HEK293 (cell line): ENCODE results near the gene SLC37A2.

Experiments used
- CTCF ChIA-PET: fragments of 350-600 bp; formaldehyde crosslinking; extraction: SDS; loops from one replicate; lab custom pipeline; 2021; ENCODE audit warnings: antibody characterized with exemption; lab: Yijun Ruan, JAX
- POLR2A ChIA-PET: fragments of 300-600 bp; formaldehyde crosslinking; extraction: SDS; loops from one replicate; lab custom pipeline; 2020; ENCODE audit warnings: antibody characterized with exemption, inconsistent platforms; lab: Yijun Ruan, JAX
- H3K27ac ChIP-seq: fragments of 200-500 bp; sonication (Bioruptor generic); 2 replicates; pipeline ENCODE4 v1.5.1; 2014; ENCODE audit warnings: low read depth, low read length, control low read depth, inconsistent platforms; ENCODE audit errors: extremely low read depth
- H3K36me3 ChIP-seq, 2 experiments: fragments of 200-500 bp in 1 of 2; sonication (Bioruptor generic) in 1 of 2; 1 replicate in 1 of 2; 2 replicates in 1 of 2; pipeline ENCODE4 v1.5.1; 2014 to 2017; ENCODE audit warnings: inconsistent platforms in 2 of 2, low read length in 2 of 2; ENCODE audit not compliant: control insufficient read depth in 2 of 2, insufficient read depth in 1 of 2
- H3K4me1 ChIP-seq: fragments of 200-500 bp; sonication (Bioruptor generic); 2 replicates; pipeline ENCODE4 v1.5.1; 2014; ENCODE audit warnings: mild to moderate bottlenecking, low read length, inconsistent platforms; ENCODE audit not compliant: control insufficient read depth, insufficient read depth
- H3K4me3 ChIP-seq: 2 replicates; pipeline ENCODE4 v1.5.1; 2011; ENCODE audit warnings: low read depth, mild to moderate bottlenecking, control low read depth, low read length, moderate library complexity
- H3K9me3 ChIP-seq: fragments of 200-500 bp; sonication (Bioruptor generic); 2 replicates; pipeline ENCODE4 v1.5.1; 2014; ENCODE audit warnings: low read depth, low read length, inconsistent platforms; ENCODE audit not compliant: control insufficient read depth, insufficient read depth
- BCL11B ChIP-seq: fragments of 450-650 bp; formaldehyde crosslinking; IDR thresholded peaks from 2 replicates; pipeline ENCODE4 v1.5.1; 2016; ENCODE audit warnings: low read depth, missing biosample characterization, missing genetic modification characterization
- GFI1B ChIP-seq: fragments of 450-650 bp; formaldehyde crosslinking; IDR thresholded peaks from 2 replicates; pipeline ENCODE4 v1.5.1; 2016; ENCODE audit warnings: missing biosample characterization, missing genetic modification characterization
- GLIS2 ChIP-seq: fragments of 450-650 bp; formaldehyde crosslinking; IDR thresholded peaks from 2 replicates; pipeline ENCODE4 v1.5.1; 2016; ENCODE audit warnings: missing biosample characterization, missing genetic modification characterization
- KLF10 ChIP-seq: fragments of 450-650 bp; IDR thresholded peaks from 2 replicates; pipeline ENCODE4 v1.5.1; 2018; ENCODE audit warnings: missing biosample characterization, mild to moderate bottlenecking, missing genetic modification characterization
- KLF8 ChIP-seq: fragments of 450-650 bp; formaldehyde crosslinking; IDR thresholded peaks from 2 replicates; pipeline ENCODE4 v1.5.1; 2016; ENCODE audit warnings: missing biosample characterization, missing genetic modification characterization
- ZNF138 ChIP-seq: fragments of 450-650 bp; formaldehyde crosslinking; IDR thresholded peaks from 2 replicates; pipeline ENCODE4 v1.5.1; 2016; ENCODE audit warnings: missing biosample characterization, missing genetic modification characterization, borderline replicate concordance
- ZNF266 ChIP-seq: fragments of 450-650 bp; formaldehyde crosslinking; IDR thresholded peaks from 2 replicates; pipeline ENCODE4 v1.5.1; 2016; ENCODE audit warnings: missing biosample characterization, missing genetic modification characterization, low read depth
- ZNF274 ChIP-seq, 2 experiments: fragments of 200-500 bp in 1 of 2; fragments of 450-650 bp in 1 of 2; sonication (Bioruptor generic) in 1 of 2; formaldehyde crosslinking in 1 of 2; IDR thresholded peaks; 2 replicates each; pipeline versions ENCODE4 v1.5.1 to v1.6.1; 2014 to 2016; ENCODE audit warnings: borderline replicate concordance in 1 of 2, inconsistent platforms in 1 of 2, low read length in 1 of 2, missing biosample characterization in 1 of 2, missing genetic modification characterization in 1 of 2
- ZNF341 ChIP-seq: fragments of 450-650 bp; formaldehyde crosslinking; IDR thresholded peaks from 2 replicates; pipeline ENCODE4; 2016; ENCODE audit warnings: low read depth, missing biosample characterization, missing genetic modification characterization
- ZNF555 ChIP-seq: fragments of 450-650 bp; formaldehyde crosslinking; conservative IDR thresholded peaks from 2 replicates; pipeline ENCODE4 v1.5.1; 2017; ENCODE audit warnings: missing biosample characterization, mild to moderate bottlenecking, missing genetic modification characterization, inconsistent platforms
- ZNF707 ChIP-seq: fragments of 450-650 bp; formaldehyde crosslinking; IDR thresholded peaks from 2 replicates; pipeline ENCODE4 v1.5.1; 2016; ENCODE audit warnings: missing biosample characterization, missing genetic modification characterization
- ZNF768 ChIP-seq: fragments of 450-650 bp; formaldehyde crosslinking; IDR thresholded peaks from 2 replicates; pipeline ENCODE4 v1.5.1; 2018; ENCODE audit warnings: missing biosample characterization, mild to moderate bottlenecking, missing genetic modification characterization
- TF ChIP-seq, protein P1 (sequence below): fragments of 450-650 bp; formaldehyde crosslinking; IDR thresholded peaks from 2 replicates; pipeline ENCODE4 v1.5.1; 2016; ENCODE audit warnings: missing biosample characterization, missing genetic modification characterization
- TF ChIP-seq, protein P2 (sequence below): fragments of 450-650 bp; formaldehyde crosslinking; IDR thresholded peaks from 2 replicates; pipeline ENCODE4 v1.5.1; 2017; ENCODE audit warnings: missing biosample characterization, missing genetic modification characterization
- TF ChIP-seq, protein P3 (sequence below): fragments of 450-650 bp; formaldehyde crosslinking; IDR thresholded peaks from 2 replicates; pipeline ENCODE4 v1.5.1; 2016; ENCODE audit warnings: missing biosample characterization, missing genetic modification characterization, borderline replicate concordance
- TF ChIP-seq, protein P4 (sequence below): fragments of 450-650 bp; formaldehyde crosslinking; IDR thresholded peaks from 2 replicates; pipeline ENCODE4 v1.5.1; 2016; ENCODE audit warnings: missing biosample characterization, missing genetic modification characterization

SLC37A2 gene

DNA sequence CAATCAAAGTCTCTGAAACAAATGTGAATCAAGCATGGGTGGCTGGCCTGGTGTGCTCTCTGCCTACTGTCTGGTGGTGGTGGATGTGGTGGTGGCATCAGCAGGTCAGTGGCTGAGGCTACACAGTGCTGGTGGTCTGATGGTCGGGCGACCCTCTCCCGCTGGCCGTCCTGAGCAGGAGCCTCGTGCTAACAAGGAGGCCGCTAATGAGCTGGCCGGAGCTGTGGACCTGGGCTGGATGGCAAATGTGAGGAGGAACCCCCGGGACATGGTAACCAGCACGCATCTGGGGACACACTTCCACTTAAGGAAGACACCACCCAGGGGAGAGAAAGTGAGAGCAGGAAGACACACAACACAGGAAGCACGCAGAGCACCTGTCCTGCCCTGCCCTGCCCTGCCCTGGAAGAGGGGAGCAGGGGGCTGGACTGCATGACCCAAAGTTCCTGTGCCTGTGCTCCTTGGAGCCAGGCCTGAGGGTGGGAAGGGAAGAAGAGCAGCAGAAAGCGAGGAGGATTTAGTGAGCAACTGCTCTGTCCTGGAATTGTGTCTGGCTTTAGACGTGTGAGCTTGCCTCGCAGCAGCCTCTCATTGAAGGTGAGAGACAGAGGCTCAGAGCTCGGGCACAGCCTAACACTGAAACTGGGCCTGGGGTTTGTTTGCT, 23.7 kb downstream of the SLC37A2 start (continued):
- TF ChIP-seq ZNF138: no peak

DNA sequence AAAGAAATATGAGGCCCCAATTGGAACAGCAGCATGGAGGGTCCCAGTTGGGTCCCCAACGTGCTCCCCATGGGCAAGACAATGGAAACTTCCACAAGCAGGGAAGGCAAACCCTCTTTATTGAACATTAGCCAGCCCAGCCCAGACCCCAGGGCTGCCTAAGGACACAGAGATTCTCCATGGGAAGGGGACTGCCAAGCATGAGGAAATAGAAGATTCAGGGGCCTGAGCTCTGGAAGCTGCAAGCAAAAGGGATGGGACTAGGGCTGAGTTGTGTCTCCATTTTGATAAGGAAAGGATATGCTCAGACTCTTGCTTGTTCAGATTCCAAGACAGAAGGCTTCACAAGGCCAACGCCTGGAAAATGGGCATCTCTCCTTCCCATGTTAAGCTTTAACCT, 25.0 kb downstream of the SLC37A2 start:
- Histone ChIP-seq H3K4me3 (no peak overlapping the region), H3K36me3 (peaks cover 0 to 13% of the 10 kb centered on the region in 2 experiments; a peak in 1 of 3 replicates), H3K4me1 (no peaks in the 10 kb centered on the region), H3K9me3 (no peaks in the 10 kb centered on the region), H3K27ac (no peak overlapping the region)
- CTCF ChIA-PET: interaction anchor here (1.2 to 6.5 kb wide), 2 partner anchors 259 to 341 kb away, joined by 6 to 81 read pairs; no protein-coding TSS in a partner anchor
- TF ChIP-seq ZNF555 (tag by site-specific recombination) (no peak), GFI1B (tag by site-specific recombination) (no peak), GLIS2 (tag by site-specific recombination) (no peak), KLF8 (tag by site-specific recombination) (no peak), ZNF341 (tag by site-specific recombination) (no peak), KLF10 (no peak), BCL11B (tag by site-specific recombination) (no peak), ZNF274 (IDR thresholded peaks at IDR 0.05; ENCODE audit: low read length) (no peak), ZNF274 (tag by site-specific recombination; IDR thresholded peaks at IDR 0.05; ENCODE audit: borderline replicate concordance) (no peak), ZNF707 (tag by site-specific recombination) (no peak), ZNF768 (tag by site-specific recombination) (no peak), ZNF266 (tag by site-specific recombination) (no peak)
- TF ChIP-seq, protein P1, sequence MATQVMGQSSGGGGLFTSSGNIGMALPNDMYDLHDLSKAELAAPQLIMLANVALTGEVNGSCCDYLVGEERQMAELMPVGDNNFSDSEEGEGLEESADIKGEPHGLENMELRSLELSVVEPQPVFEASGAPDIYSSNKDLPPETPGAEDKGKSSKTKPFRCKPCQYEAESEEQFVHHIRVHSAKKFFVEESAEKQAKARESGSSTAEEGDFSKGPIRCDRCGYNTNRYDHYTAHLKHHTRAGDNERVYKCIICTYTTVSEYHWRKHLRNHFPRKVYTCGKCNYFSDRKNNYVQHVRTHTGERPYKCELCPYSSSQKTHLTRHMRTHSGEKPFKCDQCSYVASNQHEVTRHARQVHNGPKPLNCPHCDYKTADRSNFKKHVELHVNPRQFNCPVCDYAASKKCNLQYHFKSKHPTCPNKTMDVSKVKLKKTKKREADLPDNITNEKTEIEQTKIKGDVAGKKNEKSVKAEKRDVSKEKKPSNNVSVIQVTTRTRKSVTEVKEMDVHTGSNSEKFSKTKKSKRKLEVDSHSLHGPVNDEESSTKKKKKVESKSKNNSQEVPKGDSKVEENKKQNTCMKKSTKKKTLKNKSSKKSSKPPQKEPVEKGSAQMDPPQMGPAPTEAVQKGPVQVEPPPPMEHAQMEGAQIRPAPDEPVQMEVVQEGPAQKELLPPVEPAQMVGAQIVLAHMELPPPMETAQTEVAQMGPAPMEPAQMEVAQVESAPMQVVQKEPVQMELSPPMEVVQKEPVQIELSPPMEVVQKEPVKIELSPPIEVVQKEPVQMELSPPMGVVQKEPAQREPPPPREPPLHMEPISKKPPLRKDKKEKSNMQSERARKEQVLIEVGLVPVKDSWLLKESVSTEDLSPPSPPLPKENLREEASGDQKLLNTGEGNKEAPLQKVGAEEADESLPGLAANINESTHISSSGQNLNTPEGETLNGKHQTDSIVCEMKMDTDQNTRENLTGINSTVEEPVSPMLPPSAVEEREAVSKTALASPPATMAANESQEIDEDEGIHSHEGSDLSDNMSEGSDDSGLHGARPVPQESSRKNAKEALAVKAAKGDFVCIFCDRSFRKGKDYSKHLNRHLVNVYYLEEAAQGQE (tag by site-specific recombination): no peak
- TF ChIP-seq, protein P2, sequence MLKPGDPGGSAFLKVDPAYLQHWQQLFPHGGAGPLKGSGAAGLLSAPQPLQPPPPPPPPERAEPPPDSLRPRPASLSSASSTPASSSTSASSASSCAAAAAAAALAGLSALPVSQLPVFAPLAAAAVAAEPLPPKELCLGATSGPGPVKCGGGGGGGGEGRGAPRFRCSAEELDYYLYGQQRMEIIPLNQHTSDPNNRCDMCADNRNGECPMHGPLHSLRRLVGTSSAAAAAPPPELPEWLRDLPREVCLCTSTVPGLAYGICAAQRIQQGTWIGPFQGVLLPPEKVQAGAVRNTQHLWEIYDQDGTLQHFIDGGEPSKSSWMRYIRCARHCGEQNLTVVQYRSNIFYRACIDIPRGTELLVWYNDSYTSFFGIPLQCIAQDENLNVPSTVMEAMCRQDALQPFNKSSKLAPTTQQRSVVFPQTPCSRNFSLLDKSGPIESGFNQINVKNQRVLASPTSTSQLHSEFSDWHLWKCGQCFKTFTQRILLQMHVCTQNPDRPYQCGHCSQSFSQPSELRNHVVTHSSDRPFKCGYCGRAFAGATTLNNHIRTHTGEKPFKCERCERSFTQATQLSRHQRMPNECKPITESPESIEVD: no peak
- TF ChIP-seq, protein P3, sequence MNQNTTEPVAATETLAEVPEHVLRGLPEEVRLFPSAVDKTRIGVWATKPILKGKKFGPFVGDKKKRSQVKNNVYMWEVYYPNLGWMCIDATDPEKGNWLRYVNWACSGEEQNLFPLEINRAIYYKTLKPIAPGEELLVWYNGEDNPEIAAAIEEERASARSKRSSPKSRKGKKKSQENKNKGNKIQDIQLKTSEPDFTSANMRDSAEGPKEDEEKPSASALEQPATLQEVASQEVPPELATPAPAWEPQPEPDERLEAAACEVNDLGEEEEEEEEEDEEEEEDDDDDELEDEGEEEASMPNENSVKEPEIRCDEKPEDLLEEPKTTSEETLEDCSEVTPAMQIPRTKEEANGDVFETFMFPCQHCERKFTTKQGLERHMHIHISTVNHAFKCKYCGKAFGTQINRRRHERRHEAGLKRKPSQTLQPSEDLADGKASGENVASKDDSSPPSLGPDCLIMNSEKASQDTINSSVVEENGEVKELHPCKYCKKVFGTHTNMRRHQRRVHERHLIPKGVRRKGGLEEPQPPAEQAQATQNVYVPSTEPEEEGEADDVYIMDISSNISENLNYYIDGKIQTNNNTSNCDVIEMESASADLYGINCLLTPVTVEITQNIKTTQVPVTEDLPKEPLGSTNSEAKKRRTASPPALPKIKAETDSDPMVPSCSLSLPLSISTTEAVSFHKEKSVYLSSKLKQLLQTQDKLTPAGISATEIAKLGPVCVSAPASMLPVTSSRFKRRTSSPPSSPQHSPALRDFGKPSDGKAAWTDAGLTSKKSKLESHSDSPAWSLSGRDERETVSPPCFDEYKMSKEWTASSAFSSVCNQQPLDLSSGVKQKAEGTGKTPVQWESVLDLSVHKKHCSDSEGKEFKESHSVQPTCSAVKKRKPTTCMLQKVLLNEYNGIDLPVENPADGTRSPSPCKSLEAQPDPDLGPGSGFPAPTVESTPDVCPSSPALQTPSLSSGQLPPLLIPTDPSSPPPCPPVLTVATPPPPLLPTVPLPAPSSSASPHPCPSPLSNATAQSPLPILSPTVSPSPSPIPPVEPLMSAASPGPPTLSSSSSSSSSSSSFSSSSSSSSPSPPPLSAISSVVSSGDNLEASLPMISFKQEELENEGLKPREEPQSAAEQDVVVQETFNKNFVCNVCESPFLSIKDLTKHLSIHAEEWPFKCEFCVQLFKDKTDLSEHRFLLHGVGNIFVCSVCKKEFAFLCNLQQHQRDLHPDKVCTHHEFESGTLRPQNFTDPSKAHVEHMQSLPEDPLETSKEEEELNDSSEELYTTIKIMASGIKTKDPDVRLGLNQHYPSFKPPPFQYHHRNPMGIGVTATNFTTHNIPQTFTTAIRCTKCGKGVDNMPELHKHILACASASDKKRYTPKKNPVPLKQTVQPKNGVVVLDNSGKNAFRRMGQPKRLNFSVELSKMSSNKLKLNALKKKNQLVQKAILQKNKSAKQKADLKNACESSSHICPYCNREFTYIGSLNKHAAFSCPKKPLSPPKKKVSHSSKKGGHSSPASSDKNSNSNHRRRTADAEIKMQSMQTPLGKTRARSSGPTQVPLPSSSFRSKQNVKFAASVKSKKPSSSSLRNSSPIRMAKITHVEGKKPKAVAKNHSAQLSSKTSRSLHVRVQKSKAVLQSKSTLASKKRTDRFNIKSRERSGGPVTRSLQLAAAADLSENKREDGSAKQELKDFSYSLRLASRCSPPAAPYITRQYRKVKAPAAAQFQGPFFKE (tag by site-specific recombination): no peak
- TF ChIP-seq, protein P4, sequence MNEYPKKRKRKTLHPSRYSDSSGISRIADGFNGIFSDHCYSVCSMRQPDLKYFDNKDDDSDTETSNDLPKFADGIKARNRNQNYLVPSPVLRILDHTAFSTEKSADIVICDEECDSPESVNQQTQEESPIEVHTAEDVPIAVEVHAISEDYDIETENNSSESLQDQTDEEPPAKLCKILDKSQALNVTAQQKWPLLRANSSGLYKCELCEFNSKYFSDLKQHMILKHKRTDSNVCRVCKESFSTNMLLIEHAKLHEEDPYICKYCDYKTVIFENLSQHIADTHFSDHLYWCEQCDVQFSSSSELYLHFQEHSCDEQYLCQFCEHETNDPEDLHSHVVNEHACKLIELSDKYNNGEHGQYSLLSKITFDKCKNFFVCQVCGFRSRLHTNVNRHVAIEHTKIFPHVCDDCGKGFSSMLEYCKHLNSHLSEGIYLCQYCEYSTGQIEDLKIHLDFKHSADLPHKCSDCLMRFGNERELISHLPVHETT (tag by site-specific recombination): no peak
- POLR2A ChIA-PET: no interaction called here
